ENCODE data around the gene ITGB6.
"Not testable (repeated sequence)": the region's sequence is repeated elsewhere in the genome, so short reads cannot be mapped to it uniquely, and the experiment has no call there.

The ITGB6 gene

DNA sequence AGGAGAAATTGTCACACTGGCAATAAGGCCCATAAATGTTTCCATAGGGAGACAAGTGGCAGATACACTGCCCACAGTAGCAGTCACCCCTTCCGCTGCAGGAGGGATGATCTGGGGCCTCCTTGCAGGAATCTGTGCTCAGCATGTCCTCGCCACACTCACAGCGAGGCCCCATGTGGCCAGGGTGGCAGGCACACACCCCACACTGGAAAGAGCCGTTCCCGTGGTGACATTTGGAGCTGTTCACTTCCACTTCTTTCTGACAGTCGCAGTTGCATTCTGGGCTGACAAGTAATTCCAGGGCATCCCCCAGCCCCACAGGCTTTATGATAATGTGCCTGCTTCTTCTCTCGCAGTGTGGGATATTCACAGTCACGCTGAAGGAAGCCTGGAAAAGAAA, 62.6 kb downstream of the ITGB6 start:
- DNase-seq, result no peak

DNA sequence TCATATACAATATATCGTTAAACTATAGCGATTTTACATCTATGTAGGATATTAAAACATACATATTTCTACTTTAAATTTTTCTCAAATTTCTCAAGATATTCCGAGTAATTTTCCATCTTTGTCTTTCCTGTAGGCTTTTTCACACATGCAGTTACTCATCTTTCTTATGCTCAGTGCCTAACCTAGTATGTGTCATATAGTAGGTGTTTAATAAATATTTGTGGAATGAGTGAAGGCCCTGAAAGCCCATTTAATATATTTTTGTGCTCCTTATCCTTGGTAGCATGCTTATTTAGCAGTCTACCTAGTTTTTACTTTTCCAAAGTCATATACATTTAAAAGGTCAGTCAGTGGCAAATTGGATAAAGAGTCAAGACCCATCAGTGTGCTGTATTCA, 67.3 kb downstream of the ITGB6 start:
- DNase-seq, result no peak

DNA sequence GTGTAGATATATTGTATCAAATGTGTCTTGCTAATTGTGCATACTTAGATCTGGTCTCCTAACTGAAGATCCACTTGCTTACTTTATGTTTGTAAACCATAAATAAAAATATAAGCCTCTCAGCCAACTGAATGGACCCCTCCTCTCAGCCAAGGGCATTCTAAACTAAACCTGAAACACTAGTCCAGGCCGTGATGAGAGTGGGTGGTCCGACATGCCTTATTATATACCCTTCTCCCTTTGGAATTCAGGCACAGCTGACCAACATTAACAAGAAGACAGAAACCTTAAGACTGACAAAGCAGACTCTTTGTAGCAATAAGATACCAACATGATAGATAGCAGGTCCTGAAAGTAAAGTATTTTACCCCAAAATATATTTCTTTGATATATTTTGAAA, 73.3 kb downstream of the ITGB6 start:
- DNase-seq, result no peak

DNA sequence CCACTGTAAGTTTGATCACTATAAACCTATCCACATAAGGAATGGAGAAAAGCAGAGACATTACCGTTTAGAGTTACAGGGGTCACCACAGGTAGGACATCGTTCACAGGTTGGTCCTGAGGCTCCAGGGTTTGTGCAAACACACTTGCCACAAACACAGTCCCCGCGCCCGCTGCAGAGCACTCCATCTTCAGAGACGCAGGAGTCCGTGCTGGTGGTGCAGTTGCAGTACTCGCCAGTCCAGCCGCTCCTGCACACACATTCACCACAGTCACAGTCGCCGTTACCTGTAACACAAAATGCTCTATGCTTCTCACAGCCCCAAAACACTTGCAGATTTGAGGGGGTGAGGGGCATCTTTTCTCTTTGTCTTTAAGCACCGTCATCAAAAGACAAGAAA, 73.8 kb downstream of the ITGB6 start:
- DNase-seq, result no peak

DNA sequence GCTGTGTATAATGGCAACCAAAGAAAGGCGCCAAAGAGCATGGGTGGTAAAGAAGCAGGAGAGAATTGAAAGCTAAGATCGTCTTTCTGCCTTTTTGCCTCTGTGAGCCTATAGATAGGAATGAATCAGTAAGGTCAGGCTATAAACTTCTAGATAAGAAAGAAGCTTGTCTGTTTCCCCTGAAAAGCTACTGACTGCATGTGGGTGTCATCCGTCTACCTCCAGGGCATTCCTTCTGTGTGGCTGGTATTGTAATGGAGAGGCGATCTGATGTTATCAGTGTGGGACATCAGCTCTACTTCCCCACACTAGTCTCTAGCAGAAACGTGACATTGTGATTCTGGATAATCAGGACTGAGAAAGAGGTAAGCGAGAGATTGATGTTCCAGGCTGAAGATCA, 74.2 kb downstream of the ITGB6 start:
- no peak for DNase-seq

DNA sequence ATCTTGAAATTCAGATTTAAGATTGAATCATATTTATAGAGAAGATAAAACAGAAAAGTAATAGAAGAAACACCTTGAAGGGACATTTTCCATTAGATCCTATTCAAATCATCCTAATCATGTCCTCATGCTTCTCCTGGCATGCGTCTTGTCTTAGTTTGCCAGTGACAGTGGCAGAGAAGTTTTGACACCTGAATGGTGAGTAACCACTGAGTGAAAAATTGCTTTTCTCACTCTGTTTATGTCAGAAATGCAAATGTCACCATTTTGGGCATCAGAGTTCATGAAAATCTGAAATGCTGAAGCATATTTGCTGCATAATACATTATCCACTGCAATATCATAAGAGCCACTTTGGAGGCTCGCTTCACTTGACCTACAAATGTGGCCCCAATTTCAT, 74.7 kb downstream of the ITGB6 start:
- DNase-seq, result no peak

DNA sequence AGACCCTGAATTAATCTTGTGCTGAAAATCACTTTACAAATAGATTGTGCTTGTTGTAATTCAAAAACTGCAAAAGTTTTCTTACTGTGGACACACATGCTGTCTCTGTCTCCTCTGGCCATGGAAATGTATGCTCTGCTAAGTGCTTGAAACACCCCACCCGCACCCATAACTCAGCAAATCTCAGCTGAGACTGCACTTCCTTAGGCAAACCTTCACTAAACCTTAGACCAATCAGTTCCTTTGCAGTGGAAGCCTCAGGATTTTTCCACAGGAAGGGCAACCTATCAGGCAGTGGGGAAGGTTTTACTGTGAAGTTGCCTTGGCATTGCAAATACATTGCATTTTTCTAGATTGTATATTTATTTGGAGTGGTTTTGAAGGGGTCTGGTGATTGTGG, 75.5 kb downstream of the ITGB6 start:
- no peak for DNase-seq

GRCh38 chr2:160114721-160115120, 85.4 kb downstream of the ITGB6 start:
- not testable (repeated sequence) for DNase-seq

DNA sequence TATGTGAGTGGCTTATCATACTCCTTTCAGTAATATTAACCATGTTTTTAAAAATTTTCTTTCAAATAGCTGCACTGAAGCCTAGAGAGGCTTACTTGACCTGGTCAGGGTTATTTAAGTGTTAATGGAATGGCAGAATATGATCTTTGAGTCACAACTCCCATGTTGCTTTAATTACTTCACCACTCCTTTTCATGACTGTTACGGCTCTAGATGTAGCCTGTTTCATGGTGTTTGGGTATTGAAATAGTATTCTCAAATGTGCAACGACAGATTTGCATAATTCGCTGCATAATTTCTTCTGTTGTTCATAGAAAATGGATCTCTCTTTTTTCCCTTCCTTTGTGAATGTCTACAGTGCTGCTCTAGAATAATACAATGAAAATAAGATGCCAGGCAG, 86.1 kb downstream of the ITGB6 start:
- no peak for DNase-seq

- DNase-seq, result no peak
These were observed 87.9 kb downstream of the ITGB6 start for GRCh38 chr2:160111951-160112798.

DNA sequence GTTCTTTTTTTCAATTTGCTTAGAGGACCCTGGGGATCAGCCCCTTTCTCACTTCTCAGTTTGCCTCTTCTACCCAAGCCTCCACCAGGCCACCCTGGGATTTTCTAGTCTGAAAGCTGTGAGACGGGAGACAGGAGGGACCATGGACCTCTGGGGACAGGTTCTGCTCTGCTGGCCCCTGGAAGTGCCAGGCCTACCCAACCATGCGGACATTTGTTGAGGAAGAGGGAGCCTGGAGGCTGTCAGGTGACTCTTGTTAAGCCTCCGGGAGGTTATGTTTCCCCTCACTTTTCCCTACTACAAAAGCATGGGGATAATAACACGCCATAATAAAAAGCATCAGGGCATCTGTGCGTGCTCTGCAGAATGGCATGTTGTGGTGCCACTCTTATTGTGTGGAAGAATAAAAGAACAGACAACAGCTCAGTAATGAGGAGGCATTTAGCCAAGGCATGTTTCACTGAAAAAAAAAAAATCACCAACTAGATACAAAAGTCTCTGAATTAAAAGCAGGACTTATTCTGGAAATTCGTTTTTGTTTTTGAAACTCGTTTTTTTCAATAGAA, 89.3 kb downstream of the ITGB6 start:
- DNase-seq, result no peak

- peak; percentile 89 for DNase-seq
These were observed 90.0 kb downstream of the ITGB6 start for GRCh38 chr2:160109939-160110673.

DNA sequence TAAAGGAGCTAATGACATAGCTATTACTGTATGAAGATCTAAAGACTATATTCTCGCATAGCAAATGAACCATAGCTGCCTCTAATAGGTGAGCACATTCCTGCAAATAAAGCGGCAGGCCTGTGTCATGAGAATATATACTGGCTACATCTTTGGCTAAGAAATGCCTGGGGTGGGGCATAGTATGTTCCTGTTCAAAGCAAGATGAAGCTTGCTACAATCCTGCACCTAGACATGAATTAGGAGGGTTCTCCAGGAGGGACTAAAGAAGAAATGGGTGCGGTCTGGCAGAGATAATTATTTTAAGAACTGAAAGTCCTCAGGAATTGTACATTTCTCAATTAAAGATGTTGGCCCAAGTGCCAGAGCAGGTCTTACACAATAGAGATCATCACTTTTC, 90.8 kb downstream of the ITGB6 start:
- no peak for DNase-seq

DNA sequence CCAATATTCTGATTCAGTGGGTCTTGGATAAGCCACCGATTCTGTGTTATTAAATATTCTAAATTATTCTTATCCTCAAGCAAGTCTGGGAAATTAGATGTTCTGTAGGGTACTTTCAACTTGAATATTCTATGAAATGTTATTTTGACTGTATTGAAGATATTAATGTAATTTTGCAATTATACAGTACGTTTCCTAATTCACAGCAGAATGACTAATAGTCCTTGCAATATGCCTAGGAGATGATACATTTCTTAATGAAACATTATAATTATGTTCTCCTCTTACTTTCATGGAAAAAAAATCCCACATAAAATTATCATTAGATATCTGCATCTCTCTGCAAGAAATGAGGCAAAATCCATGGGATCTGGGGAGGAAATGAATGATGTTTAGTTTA, 91.4 kb downstream of the ITGB6 start:
- DNase-seq, result no peak

DNA sequence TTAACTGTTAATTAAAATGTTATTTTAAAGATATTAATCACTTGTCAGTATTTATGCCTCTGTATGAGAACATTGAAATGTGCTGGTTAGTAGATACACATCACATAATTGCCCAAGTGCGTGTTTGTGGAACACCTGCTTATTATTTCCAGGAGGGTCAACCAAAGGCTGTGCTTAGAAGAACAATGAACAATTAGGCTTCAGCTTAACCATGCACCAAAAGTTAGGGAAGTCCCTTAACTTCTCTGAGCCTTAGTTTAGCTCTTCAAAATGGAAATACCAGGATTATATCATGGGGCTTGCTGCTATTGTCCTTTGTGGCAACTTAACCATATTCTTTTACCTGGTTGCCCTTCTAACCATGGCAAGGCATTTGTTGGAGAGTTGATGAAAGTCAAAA, 94.7 kb downstream of the ITGB6 start:
- no peak for DNase-seq

DNA sequence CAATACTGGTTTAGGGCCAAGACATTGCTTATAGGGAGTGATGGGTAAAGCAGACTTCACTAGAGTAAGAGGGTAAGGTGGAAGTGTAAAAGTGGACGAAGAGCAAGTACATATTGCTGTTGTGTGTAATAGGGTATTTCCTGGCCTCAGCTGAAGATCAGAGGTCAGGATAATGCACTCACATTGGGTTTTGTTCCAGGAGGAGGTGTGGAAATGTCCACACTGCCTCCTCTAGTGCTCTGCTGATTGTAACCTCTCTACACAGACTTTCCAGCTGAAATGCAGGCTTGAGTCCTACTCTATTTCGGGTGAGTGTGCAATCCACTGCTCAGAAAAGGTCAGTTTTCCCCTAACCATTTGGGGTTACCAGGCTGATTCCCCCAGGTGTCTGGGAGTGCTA, 96.0 kb downstream of the ITGB6 start:
- DNase-seq, result no peak

DNA sequence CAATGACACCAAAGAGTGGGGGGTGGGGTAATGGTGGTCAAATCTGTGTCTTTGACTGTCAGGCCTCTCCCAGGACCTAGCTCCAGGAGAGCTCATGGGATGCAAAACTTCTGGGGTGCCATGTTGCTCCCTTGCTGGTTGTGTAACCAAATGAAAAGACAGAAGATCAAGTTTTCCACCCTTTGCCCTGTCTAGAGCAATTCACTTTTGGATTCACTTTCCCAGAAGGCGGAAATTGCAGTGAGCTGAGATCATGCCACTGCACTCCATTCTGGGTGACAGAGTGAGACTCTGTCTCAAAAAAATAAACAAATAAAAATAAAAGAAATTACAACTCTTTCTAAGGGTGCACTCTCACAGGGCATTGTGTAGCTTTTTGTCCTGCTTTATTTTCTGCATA, 102.7 kb downstream of the ITGB6 start:
- no peak for DNase-seq

- no peak for DNase-seq
These were observed 103.7 kb downstream of the ITGB6 start for GRCh38 chr2:160096409-160096808.

DNA sequence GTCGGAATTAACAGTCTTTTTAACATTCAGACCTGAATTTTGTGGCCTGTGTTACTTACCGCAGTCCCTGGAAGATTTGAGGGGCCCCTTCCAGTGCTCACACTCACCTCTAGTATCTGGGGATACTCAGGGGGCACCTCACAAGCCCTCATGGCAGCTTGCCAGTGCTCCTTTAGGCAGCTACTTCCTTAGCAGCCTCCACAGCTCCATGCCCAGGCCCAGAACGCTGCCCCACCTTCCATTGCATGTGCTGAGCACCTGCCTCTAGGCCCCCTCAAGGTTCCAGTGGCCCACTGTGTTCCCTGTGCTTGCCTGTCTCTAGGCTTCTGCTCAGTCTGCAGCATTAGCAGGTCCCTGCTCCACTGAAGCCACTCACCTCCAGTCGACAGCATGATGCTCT, 107.6 kb downstream of the ITGB6 start:
- DNase-seq, result no peak

DNA sequence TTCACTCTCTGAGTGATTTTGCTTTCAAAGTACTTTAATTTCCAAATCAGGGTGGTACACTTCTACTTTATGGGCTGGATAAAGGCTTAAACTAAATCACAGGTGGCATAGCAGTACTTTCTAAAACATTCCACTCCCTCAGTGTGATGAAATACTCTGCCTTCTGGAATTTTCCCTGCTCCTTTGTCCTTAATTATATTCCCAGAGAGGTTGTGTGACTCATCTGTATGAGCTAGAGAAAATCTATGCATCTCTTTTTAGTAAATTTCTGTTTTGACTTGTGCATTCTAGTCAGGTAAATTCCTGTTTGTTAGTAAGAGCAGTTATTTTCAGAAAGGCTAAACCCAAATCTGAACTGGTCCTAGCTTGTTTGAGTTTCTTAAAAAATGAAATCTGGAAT, 108.7 kb downstream of the ITGB6 start:
- DNase-seq, result no peak

DNA sequence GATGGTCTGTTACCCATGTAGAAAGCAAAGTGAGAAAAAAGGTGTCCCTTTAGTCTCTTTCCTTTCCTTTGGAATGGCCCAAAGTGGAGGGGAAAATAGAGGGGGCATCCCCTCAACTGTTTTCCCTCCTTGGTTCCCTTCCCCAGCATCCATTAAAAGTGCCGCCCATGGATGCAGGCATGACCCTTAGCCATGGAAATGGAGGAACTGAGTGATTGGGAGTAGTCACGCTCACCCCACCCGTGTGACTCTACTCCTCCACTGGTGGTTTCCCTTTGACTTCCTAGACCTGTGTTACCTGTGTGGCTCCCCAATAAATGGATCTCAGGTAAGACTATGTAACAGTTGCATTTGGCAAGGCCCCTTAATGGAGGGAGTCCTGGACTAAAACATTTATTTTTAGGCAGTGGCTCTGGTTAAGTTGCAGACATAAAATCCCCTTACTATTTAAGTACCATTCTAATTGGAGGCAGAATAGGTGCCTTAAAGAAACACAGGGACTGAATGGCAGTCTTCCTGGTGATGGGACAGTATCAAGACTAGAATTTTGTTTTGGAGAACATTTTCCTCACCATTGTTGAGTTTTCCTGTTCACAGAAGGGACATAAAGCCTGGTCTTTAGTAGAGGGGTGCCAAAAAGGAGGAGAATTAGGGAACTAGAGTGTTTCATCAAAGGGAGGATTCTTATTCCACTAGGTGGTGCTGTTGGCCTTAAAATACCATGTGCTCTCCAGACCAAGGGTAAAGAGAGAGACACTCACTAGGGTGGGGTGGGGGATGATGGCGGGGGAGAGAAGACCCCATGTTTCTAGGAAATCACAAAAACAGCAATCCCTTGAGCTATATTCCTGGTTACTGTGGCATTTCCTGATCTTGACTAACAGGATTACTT, 112.0 kb downstream of the ITGB6 start:
- peak; percentile 69 for DNase-seq

- DNase-seq, result peak; percentile 44
These were observed 114.4 kb downstream of the ITGB6 start for GRCh38 chr2:160085662-160086061.

Measured in hematopoietic multipotent progenitor cell treated with erythropoietin and hydrocortisone succinate and interleukin-3 and kit ligand, for 6 days (in vitro differentiated cells).